ENCODE results near the gene UAP1L1.

The UAP1L1 gene

DNA sequence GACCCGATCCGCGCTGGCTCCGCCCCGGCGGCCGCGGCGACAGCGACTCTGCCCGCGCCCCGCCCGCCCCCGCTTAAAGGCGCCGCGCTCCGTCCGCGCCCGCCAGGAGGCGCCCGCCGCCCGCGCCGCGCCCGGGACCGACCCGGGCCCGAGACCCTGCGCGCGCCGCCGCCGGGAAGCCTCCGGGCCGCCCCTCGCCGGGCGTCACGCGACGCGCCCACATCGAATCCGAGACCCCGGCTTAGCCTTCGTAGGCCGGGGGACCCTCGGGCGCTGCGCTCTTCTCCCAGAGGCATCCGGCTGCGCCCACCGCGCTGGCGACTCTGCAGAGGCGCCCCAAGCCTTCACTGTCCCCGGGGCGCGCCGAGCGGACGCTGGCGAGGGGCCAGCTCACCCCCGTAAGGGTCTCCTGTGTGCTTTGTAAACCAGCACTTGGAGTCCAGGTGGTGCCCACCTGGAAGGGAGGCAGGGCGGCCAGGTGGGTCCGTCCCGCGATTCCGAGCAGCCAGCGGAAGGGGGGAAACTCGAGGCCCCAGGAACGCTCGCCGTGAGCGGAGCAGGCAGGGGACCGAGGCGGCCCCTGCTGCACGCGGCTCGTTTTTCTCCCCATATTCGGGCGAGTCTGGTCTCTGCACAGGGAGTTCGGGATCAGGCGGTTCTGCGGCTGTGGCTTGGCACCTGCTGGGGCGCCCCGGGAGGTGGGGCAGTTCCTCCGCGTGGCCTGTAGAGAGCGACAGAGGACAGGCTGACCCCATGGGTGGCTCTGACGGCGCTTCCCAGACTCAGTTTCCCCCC is 48.9 kb upstream of the UAP1L1 start:
- POLR2A ChIA-PET, result interaction anchor here (0.6 to 1.7 kb wide), 10 partner anchors 9 to 236 kb away, joined by 3 to 8 read pairs (median 3); partner anchors contain the start of genes PAXX and TUBB4B
- CTCF ChIA-PET, result interaction anchor here (0.5 to 5.8 kb wide), 64 partner anchors 9 to 965 kb away, joined by 3 to 86 read pairs (median 5); partner anchors contain the start of genes C8G, CLIC3, NPDC1 and PAXX
- H3K9me3 ChIP-seq (ENCODE audit: control insufficient read depth, insufficient read depth, low read depth, low read length), result no peaks in the 10 kb centered on the region
- peaks cover 2% of the 10 kb centered on the region; the same call in 1 of the 2 replicates for H3K4me1 ChIP-seq (ENCODE audit: control insufficient read depth, insufficient read depth, low read length)
- H3K27ac ChIP-seq (ENCODE audit: extremely low read depth, low read depth, low read length), result peak overlapping the region; percentile 62; the same call in 1 of the 2 replicates
- H3K4me3 ChIP-seq (ENCODE audit: low read depth, low read length), result peak overlapping the region; percentile 42
- H3K36me3 ChIP-seq (ENCODE audit: control insufficient read depth in 2 of 2, insufficient read depth in 1 of 2, low read length in 2 of 2), result no peaks in the 10 kb centered on the region
- TF ChIP-seq, protein P1, sequence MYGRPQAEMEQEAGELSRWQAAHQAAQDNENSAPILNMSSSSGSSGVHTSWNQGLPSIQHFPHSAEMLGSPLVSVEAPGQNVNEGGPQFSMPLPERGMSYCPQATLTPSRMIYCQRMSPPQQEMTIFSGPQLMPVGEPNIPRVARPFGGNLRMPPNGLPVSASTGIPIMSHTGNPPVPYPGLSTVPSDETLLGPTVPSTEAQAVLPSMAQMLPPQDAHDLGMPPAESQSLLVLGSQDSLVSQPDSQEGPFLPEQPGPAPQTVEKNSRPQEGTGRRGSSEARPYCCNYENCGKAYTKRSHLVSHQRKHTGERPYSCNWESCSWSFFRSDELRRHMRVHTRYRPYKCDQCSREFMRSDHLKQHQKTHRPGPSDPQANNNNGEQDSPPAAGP (tag by site-specific recombination; IDR thresholded peaks at IDR 0.05), result peak; percentile 64; the same call in 1 of the 2 replicates
- TF ChIP-seq FEZF1 (tag by site-specific recombination; IDR thresholded peaks at IDR 0.05) (no peak), ZBTB21 (tag by site-specific recombination; IDR thresholded peaks at IDR 0.05) (no peak), ZNF433 (tag by site-specific recombination; IDR thresholded peaks at IDR 0.05; ENCODE audit: low read depth) (no peak), RBAK (tag by site-specific recombination; IDR thresholded peaks at IDR 0.05) (no peak), ZNF596 (tag by site-specific recombination; IDR thresholded peaks at IDR 0.05) (no peak), ZNF146 (tag by site-specific recombination; IDR thresholded peaks at IDR 0.05) (0 out of 2 replicates have a peak, but pooled peaks have one; percentile 1), ZNF629 (tag by site-specific recombination; IDR thresholded peaks at IDR 0.05) (0 out of 2 replicates have a peak, but pooled peaks have one; percentile 27), ZEB2 (tag by site-specific recombination; IDR thresholded peaks at IDR 0.05) (peak; percentile 92), ZNF785 (tag by site-specific recombination; IDR thresholded peaks at IDR 0.05) (no peak), ZNF664 (tag by site-specific recombination; IDR thresholded peaks at IDR 0.05) (no peak), SP2 (tag by site-specific recombination; IDR thresholded peaks at IDR 0.05) (peak; percentile 44), ZIC2 (tag by site-specific recombination; IDR thresholded peaks at IDR 0.05) (peak; percentile 91), SETDB1 (IDR thresholded peaks at IDR 0.05; ENCODE audit: insufficient read length, low read length) (no peak), ZBTB26 (tag by site-specific recombination; optimal IDR thresholded peaks at IDR 0.05) (peak; percentile 67), ZSCAN30 (tag by site-specific recombination; IDR thresholded peaks at IDR 0.05) (0 out of 2 replicates have a peak, but pooled peaks have one; percentile 26), ZNF600 (tag by site-specific recombination; IDR thresholded peaks at IDR 0.05) (peak; percentile 89), ZBTB8A (tag by site-specific recombination; IDR thresholded peaks at IDR 0.05) (peak; percentile 97), GLIS2 (tag by site-specific recombination; IDR thresholded peaks at IDR 0.05) (peak; percentile 81), HOXC10 (CRISPR knock-in tag; IDR thresholded peaks at IDR 0.05) (no peak), GLIS1 (tag by site-specific recombination; IDR thresholded peaks at IDR 0.05) (peak; percentile 94), PATZ1 (tag by site-specific recombination; IDR thresholded peaks at IDR 0.05) (peak; percentile 84), ZNF677 (tag by site-specific recombination; IDR thresholded peaks at IDR 0.05) (no peak), IKZF3 (tag by site-specific recombination; IDR thresholded peaks at IDR 0.05) (0 out of 2 replicates have a peak, but pooled peaks have one; percentile 48), ZNF658 (tag by site-specific recombination; IDR thresholded peaks at IDR 0.05) (no peak), BCL11B (tag by site-specific recombination; IDR thresholded peaks at IDR 0.05; ENCODE audit: low read depth) (peak; percentile 63; the same call in 1 of the 2 replicates), ZNF776 (tag by site-specific recombination; IDR thresholded peaks at IDR 0.05; ENCODE audit: borderline replicate concordance) (no peak), ZNF335 (tag by site-specific recombination; conservative IDR thresholded peaks at IDR 0.05) (peak; percentile 94), ZNF391 (tag by site-specific recombination; IDR thresholded peaks at IDR 0.05; ENCODE audit: borderline replicate concordance, low read depth) (peak; percentile 68; the same call in 1 of the 2 replicates)
- TF ChIP-seq, protein P2, sequence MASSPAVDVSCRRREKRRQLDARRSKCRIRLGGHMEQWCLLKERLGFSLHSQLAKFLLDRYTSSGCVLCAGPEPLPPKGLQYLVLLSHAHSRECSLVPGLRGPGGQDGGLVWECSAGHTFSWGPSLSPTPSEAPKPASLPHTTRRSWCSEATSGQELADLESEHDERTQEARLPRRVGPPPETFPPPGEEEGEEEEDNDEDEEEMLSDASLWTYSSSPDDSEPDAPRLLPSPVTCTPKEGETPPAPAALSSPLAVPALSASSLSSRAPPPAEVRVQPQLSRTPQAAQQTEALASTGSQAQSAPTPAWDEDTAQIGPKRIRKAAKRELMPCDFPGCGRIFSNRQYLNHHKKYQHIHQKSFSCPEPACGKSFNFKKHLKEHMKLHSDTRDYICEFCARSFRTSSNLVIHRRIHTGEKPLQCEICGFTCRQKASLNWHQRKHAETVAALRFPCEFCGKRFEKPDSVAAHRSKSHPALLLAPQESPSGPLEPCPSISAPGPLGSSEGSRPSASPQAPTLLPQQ (tag by site-specific recombination; IDR thresholded peaks at IDR 0.05), result peak; percentile 74; the same call in 1 of the 2 replicates
- TF ChIP-seq, protein P3, sequence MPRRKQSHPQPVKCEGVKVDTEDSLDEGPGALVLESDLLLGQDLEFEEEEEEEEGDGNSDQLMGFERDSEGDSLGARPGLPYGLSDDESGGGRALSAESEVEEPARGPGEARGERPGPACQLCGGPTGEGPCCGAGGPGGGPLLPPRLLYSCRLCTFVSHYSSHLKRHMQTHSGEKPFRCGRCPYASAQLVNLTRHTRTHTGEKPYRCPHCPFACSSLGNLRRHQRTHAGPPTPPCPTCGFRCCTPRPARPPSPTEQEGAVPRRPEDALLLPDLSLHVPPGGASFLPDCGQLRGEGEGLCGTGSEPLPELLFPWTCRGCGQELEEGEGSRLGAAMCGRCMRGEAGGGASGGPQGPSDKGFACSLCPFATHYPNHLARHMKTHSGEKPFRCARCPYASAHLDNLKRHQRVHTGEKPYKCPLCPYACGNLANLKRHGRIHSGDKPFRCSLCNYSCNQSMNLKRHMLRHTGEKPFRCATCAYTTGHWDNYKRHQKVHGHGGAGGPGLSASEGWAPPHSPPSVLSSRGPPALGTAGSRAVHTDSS (tag by site-specific recombination; IDR thresholded peaks at IDR 0.05), result no peak
